ENCODE measurements around the gene BAG3.

GRCh38 chr10:119634219-119634544 is 17.0 kb upstream of the BAG3 start:
- TF ChIP-seq MYC (IDR thresholded peaks at IDR 0.05; ENCODE audit: low read depth, low read length) (no peak), CTCF (IDR thresholded peaks at IDR 0.05; ENCODE audit: low read depth, low read length) (no peak), POLR2A (IDR thresholded peaks at IDR 0.05; ENCODE audit: extremely low read depth, insufficient read length) (no peak), MAX (IDR thresholded peaks at IDR 0.05; ENCODE audit: low read depth, low read length) (no peak)

Measured in NB4 (cell line).